Fibroblast of pulmonary artery (primary cell): ENCODE data around the gene FLT1.

Source experiments
- DNase-seq: peaks from one replicate; pipeline ENCODE4 v3.0.0-alpha.2; 2010; ENCODE audit warnings: low read depth
- H3K4me3 ChIP-seq: replicated peaks from 2 replicates; pipeline ENCODE4 v1.5.1; 2011; ENCODE audit warnings: low read depth, mild to moderate bottlenecking, control low read depth, low read length, moderate library complexity
- CTCF ChIP-seq: IDR thresholded peaks from 2 replicates; pipeline ENCODE4 v1.5.1; 2011; ENCODE audit warnings: mild to moderate bottlenecking, control low read depth, low read length, inconsistent platforms; ENCODE audit errors: missing control alignments

Gene FLT1

DNA sequence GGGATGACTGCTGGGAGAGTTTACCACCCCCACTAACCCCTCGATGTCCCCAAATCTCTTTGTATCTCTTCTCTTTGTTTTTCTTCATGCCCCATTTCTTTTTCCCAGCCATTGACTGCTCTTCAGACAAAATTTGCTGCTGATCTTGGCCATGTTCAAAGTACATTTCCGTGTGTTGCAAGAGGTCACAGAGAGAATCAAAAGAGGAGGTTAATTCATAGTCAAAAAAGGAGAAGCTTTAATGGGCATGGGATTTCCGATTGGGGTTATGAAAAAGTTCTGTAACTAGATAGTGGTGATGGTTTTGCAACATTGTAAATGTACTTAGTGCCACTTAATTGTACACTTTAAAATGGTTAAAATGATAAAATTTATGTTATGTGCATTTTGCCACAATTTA lies 121.1 kb downstream of the FLT1 start:
- DNase-seq: no peak
- no peak overlapping the region for H3K4me3 ChIP-seq

DNA sequence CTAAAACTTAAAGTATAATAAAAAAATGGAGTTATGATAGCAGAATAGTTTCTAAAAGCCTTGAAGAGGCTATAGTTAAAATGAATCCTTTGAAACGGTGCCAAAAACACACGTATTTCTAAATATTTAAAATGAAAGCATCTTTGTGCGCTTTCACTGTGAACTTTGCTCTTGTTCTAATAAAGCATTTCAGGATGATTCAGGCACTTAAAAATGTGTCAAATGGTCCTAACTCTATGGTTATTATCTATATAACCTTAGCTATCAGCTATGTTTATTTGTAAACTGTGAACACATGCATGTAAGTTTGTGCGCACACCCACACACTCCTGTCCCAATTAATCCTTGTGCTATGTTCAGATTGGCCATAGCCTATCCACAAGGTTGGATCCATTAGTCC lies 124.5 kb downstream of the FLT1 start:
- no peak overlapping the region for H3K4me3 ChIP-seq
- no peak for TF ChIP-seq CTCF
- no peak for DNase-seq

More for the DNA sequence above, 121.1 kb downstream of the FLT1 start:
- TF ChIP-seq CTCF: no peak

DNA sequence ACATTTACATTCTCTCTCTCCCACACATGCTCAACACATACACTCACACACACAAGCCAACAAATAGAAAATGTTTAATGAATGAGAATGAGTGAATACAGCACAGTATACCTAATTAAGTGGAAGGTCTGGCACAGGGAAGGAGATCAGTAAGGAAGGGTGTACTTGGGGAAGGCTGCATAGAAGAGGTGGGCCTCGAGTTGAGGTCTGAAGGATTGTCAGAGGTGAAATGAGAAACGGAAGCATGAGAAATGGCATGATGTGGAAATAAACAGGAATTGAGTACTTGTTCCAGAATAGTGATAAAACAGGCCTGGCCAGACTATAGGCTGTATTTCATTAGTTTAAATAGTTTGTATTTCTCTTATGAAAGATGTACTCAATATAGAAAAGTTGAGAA lies 136.2 kb downstream of the FLT1 start:
- no peak overlapping the region for H3K4me3 ChIP-seq
- no peak for DNase-seq

DNA sequence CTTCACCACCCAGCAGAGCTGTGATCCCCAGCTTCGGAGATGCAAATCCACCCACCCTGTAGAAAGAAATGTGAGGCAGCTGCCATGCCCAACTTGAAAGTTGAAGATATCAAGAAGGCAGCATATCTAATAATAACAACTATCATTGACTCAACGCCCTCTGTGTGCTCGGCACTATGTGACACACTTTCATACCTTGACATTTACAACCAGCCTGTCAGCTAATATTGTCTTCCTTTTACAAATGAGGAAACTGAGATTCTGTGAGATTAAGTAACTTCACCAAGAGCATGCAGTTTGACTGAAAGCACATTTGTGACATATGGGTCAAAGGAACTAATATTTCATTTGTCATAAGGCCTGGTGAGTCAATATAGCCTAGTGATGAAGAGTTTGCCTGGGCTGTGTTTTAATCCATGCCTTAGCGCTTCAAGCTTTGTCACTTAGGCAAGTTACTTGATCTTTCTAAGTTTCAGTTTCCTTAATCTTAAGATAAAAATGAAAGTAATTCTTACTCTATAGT lies 137.0 kb downstream of the FLT1 start:
- no peak overlapping the region for H3K4me3 ChIP-seq
- DNase-seq: no peak
- TF ChIP-seq CTCF: no peak

More for the DNA sequence above, 136.2 kb downstream of the FLT1 start:
- no peak for TF ChIP-seq CTCF

DNA sequence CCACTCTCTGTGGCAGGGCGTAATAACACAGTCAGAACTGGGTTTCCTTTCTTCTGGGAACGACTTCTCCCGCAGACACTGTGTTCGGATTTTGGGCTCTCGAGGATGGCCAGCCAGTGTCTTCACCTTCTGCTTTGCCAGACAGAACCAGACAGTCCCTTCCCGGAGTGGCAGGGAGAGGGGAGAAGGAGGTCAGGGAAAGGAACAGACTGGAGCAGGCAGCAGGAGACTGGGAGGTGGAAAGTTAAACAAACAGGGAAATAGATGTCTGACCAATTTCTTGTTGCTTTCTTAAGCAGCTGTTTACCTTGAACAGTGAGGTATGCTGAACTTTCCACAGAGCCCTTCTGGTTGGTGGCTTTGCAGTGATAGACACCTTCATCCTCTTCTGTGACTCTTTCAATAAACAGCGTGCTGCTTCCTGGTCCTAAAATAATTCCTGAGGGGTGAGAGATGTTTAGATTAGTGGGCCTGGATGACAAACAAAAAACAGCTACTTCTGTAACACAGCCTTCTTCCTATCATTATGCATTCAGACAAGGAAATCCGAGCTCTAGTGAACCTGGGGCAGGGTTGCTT lies 137.6 kb downstream of the FLT1 start:
- no peak overlapping the region for H3K4me3 ChIP-seq
- no peak for DNase-seq
- no peak for TF ChIP-seq CTCF

GRCh38 chr13:28356561-28357021 lies 138.3 kb downstream of the FLT1 start:
- TF ChIP-seq CTCF: no peak
- no peak overlapping the region for H3K4me3 ChIP-seq
- DNase-seq: peak; percentile 41

GRCh38 chr13:28355822-28356371 lies 139.0 kb downstream of the FLT1 start:
- peak; percentile 91 for DNase-seq
- no peak for TF ChIP-seq CTCF
- no peak overlapping the region for H3K4me3 ChIP-seq
